ENCODE measurements around the gene TCEA2. TPM values are rescaled to one million over a fixed set of nuclear protein-coding genes. Genes with fewer than 3 reads are reported as not detected.

The TCEA2 gene
- total RNA-seq, 2 donors from 2014 or later, result 64.3 to 110 TPM

DNA sequence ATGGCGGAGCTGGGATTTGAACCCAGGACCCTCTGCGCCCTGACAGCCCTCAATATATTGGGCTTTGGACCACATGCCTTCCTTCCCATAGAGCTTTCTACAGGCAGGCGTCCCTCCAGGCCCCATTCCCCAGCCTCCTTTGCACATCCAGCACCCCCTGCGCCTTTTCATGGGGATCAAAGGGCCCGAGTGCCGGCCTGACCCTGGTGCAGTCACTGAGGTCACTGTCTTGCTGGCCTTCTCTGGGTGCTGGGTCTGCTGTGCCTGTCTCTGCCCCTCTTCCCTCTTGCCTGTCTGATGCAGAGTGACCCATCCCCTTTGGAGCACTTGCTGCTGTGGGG lies 18.6 kb downstream of the TCEA2 start:
- no peak for DNase-seq
- Mint-ChIP-seq H3K9me3 (no peaks in the 10 kb centered on the region), H3K36me3 (ENCODE audit: low read depth) (no peaks in the 10 kb centered on the region), H3K4me1 (peaks cover 19% of the 10 kb centered on the region), H3K4me3 (no peak overlapping the region), H3K27ac (no peak overlapping the region), H3K27me3 (ENCODE audit: insufficient read depth) (peaks cover 46% of the 10 kb centered on the region)
- H3K36me3 ChIP-seq (ENCODE audit: control insufficient read depth, insufficient read depth, low read length), result no peaks in the 10 kb centered on the region
- H3K4me1 ChIP-seq (ENCODE audit: control insufficient read depth, insufficient read depth, low read length), result no peaks in the 10 kb centered on the region
- peaks cover 39% of the 10 kb centered on the region for H3K27me3 ChIP-seq (ENCODE audit: control insufficient read depth, insufficient read depth, low read length, poor library complexity, severe bottlenecking)
- no peak overlapping the region for H3K9ac ChIP-seq (ENCODE audit: extremely low read depth, low read length, poor library complexity, severe bottlenecking)
- TF ChIP-seq, protein P1, sequence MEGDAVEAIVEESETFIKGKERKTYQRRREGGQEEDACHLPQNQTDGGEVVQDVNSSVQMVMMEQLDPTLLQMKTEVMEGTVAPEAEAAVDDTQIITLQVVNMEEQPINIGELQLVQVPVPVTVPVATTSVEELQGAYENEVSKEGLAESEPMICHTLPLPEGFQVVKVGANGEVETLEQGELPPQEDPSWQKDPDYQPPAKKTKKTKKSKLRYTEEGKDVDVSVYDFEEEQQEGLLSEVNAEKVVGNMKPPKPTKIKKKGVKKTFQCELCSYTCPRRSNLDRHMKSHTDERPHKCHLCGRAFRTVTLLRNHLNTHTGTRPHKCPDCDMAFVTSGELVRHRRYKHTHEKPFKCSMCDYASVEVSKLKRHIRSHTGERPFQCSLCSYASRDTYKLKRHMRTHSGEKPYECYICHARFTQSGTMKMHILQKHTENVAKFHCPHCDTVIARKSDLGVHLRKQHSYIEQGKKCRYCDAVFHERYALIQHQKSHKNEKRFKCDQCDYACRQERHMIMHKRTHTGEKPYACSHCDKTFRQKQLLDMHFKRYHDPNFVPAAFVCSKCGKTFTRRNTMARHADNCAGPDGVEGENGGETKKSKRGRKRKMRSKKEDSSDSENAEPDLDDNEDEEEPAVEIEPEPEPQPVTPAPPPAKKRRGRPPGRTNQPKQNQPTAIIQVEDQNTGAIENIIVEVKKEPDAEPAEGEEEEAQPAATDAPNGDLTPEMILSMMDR (conservative IDR thresholded peaks at IDR 0.05), result no peak
- no peaks in the 10 kb centered on the region for H3K9me3 ChIP-seq (ENCODE audit: control insufficient read depth, low read length)
- no peak overlapping the region for H3K27ac ChIP-seq (ENCODE audit: low read depth, low read length)
- 89 to 92% methylated on average over 6 of the region's 6 CpGs for WGBS, 2 experiments (ENCODE audit: insufficient coverage in 1 of 2, insufficient read length in 1 of 2)
- no peak overlapping the region for H3K4me3 ChIP-seq (ENCODE audit: low read length)

DNA sequence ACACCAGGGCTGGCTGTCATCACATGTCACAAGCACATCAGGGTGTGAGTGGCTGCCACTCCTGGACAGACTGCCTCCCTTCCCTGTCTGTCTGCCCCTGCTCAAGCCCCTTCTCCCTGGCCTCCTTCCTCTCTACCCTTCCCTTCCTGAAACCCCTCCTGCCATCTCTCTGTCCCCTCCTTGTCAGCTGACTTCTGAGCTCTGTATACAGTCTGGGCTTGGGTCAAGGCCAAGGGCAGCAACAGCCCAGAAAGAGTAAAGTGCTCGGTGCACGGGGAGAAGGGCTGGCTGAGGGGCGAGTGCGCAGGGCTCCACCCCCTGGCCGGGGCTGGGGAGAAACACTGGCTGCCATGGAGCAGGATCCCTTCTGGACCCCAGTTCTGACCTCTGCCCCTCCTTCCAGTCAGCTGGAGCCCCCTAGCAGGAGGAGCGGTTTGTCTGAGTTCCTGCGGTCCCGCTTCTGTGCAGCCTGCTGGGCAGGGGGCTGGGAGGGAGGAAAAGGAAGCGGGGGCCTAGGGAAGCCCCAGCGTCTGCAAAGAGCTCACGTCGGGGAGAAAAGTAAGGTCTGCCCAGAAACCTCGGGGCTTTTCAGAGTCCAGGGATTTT lies 19.2 kb downstream of the TCEA2 start:
- Histone ChIP-seq H3K36me3 (ENCODE audit: control insufficient read depth, insufficient read depth, low read length) (no peaks in the 10 kb centered on the region), H3K27me3 (ENCODE audit: control insufficient read depth, insufficient read depth, low read length, poor library complexity, severe bottlenecking) (peaks cover 40% of the 10 kb centered on the region), H3K9ac (ENCODE audit: extremely low read depth, low read length, poor library complexity, severe bottlenecking) (no peak overlapping the region), H3K27ac (ENCODE audit: low read depth, low read length) (no peak overlapping the region), H3K4me1 (ENCODE audit: control insufficient read depth, insufficient read depth, low read length) (no peaks in the 10 kb centered on the region), H3K9me3 (ENCODE audit: control insufficient read depth, low read length) (no peaks in the 10 kb centered on the region), H3K4me3 (ENCODE audit: low read length) (no peak overlapping the region)
- H3K9me3 Mint-ChIP-seq, result no peaks in the 10 kb centered on the region
- TF ChIP-seq, protein P1 (conservative IDR thresholded peaks at IDR 0.05), result no peak
- H3K36me3 Mint-ChIP-seq (ENCODE audit: low read depth), result no peaks in the 10 kb centered on the region
- WGBS, 2 experiments (ENCODE audit: insufficient coverage in 1 of 2, insufficient read length in 1 of 2), result 34 to 47% methylated on average over 5 to 13 of the region's 13 CpGs
- DNase-seq, result peak; percentile 69
- no peak overlapping the region for H3K27ac Mint-ChIP-seq
- H3K4me1 Mint-ChIP-seq, result peaks cover 19% of the 10 kb centered on the region
- H3K4me3 Mint-ChIP-seq, result peak overlapping the region; percentile 41
- peaks cover 49% of the 10 kb centered on the region for H3K27me3 Mint-ChIP-seq (ENCODE audit: insufficient read depth)

DNA sequence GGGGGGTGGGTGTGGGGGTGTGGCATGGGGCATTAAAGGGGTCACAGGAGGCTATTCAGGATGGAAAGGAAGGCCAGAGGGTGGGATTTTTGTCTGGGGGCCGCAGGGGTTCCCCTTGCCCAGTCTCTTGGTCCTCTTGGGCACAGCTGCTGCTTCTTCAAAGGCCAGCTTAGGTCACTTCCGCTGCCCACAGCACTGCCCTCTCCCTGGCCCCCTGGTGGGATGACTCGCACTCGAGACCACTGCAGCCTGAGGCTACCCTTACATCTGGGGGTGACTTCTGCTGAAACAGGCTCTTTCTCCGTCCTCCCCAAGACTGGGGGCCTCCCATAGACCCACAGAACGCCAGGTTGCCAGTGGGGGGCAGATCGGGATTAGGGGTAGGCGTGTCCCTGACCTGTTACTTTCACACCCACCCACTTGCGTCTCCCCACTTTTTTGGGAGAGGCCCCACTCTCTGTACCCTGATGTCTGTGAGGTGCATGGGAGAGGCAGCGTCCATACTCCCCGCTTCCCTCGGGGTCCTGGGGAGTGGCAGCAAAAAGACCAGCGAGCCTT lies 19.9 kb downstream of the TCEA2 start:
- H3K4me1 ChIP-seq (ENCODE audit: control insufficient read depth, insufficient read depth, low read length), result no peaks in the 10 kb centered on the region
- H3K27me3 ChIP-seq (ENCODE audit: control insufficient read depth, insufficient read depth, low read length, poor library complexity, severe bottlenecking), result peaks cover 42% of the 10 kb centered on the region
- no peaks in the 10 kb centered on the region for H3K36me3 Mint-ChIP-seq (ENCODE audit: low read depth)
- no peak overlapping the region for H3K27ac ChIP-seq (ENCODE audit: low read depth, low read length)
- no peak overlapping the region for H3K27ac Mint-ChIP-seq
- no peaks in the 10 kb centered on the region for H3K9me3 ChIP-seq (ENCODE audit: control insufficient read depth, low read length)
- peak overlapping the region; percentile 40 for H3K4me3 ChIP-seq (ENCODE audit: low read length)
- TF ChIP-seq, protein P1 (conservative IDR thresholded peaks at IDR 0.05), result no peak
- no peak for DNase-seq
- H3K36me3 ChIP-seq (ENCODE audit: control insufficient read depth, insufficient read depth, low read length), result no peaks in the 10 kb centered on the region
- H3K9ac ChIP-seq (ENCODE audit: extremely low read depth, low read length, poor library complexity, severe bottlenecking), result no peak overlapping the region
- peaks cover 19% of the 10 kb centered on the region for H3K4me1 Mint-ChIP-seq
- no peaks in the 10 kb centered on the region for H3K9me3 Mint-ChIP-seq
- peaks cover 53% of the 10 kb centered on the region for H3K27me3 Mint-ChIP-seq (ENCODE audit: insufficient read depth)
- peak overlapping the region; percentile 41 for H3K4me3 Mint-ChIP-seq
- WGBS, 2 experiments (ENCODE audit: insufficient coverage in 1 of 2, insufficient read length in 1 of 2), result 32 to 46% methylated on average over 8 to 13 of the region's 13 CpGs
